ENCODE measurements around the gene MYPOP. TPM values are rescaled to one million over a fixed set of nuclear protein-coding genes. Genes with fewer than 3 reads are reported as not detected.

Gene MYPOP
- total RNA-seq, 1 experiment from 2014 or later = 10.8 TPM

DNA sequence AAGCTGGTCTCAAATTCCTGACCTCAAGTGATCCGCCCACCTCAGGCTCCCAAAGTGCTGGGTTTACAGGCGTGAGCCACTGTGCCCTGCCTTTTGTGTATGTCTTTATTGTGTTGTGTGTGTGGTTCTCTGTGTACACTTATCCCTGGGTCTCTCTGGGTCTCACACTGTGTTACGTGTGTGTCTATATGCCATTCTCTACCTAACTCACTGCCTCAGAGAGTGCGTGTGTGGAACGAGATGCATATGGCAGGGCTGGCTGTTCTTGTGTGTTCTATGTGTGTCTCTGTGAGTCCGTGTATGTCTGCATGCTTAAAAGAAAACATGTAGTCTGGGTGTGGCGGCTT is 27.8 kb downstream of the MYPOP start:
- POLR2A ChIA-PET = interaction anchor here (0.8 kb wide), 1 partner anchor 11 kb away, joined by 3 read pairs; the partner anchor contains the start of gene SYMPK
- TF ChIP-seq EGR1 (IDR thresholded peaks at IDR 0.05; ENCODE audit: low read depth) (no peak), EZH2phosphoT487 (IDR thresholded peaks at IDR 0.05; ENCODE audit: borderline replicate concordance) (no peak), CTCF (IDR thresholded peaks at IDR 0.05 in 2 of 3, conservative IDR thresholded peaks at IDR 0.05 in 1 of 3; ENCODE audit: borderline replicate concordance in 1 of 3, insufficient read depth in 1 of 3, low read depth in 2 of 3, low read length in 2 of 3) (no peak), ZNF274 (IDR thresholded peaks at IDR 0.05; ENCODE audit: low read depth, low read length) (no peak), SIN3A (IDR thresholded peaks at IDR 0.05; ENCODE audit: low read depth) (no peak), YY1 (IDR thresholded peaks at IDR 0.05; ENCODE audit: extremely low read depth, insufficient replicate concordance, low read depth, low read length) (no peak), REST (IDR thresholded peaks at IDR 0.05; ENCODE audit: low read depth) (no peak), TCF7L2 (IDR thresholded peaks at IDR 0.05; ENCODE audit: borderline replicate concordance, extremely low read depth, insufficient read depth, insufficient read length) (no peak), SRF (IDR thresholded peaks at IDR 0.05; ENCODE audit: low read depth) (no peak), POLR2AphosphoS5 (IDR thresholded peaks at IDR 0.05; ENCODE audit: low read depth, low read length) (no peak), ATF3 (IDR thresholded peaks at IDR 0.05) (no peak), SP1 (IDR thresholded peaks at IDR 0.05; ENCODE audit: low read depth) (no peak), POLR2A (IDR thresholded peaks at IDR 0.05; ENCODE audit: borderline replicate concordance, extremely low read depth, insufficient read depth, insufficient read length) (no peak), FOSL1 (IDR thresholded peaks at IDR 0.05; ENCODE audit: low read depth) (no peak), ZFX (IDR thresholded peaks at IDR 0.05) (no peak), EZH2 (IDR thresholded peaks at IDR 0.05) (no peak), CEBPB (IDR thresholded peaks at IDR 0.05; ENCODE audit: low read depth) (no peak), JUND (IDR thresholded peaks at IDR 0.05) (no peak)
- TF ChIP-seq, protein P1, sequence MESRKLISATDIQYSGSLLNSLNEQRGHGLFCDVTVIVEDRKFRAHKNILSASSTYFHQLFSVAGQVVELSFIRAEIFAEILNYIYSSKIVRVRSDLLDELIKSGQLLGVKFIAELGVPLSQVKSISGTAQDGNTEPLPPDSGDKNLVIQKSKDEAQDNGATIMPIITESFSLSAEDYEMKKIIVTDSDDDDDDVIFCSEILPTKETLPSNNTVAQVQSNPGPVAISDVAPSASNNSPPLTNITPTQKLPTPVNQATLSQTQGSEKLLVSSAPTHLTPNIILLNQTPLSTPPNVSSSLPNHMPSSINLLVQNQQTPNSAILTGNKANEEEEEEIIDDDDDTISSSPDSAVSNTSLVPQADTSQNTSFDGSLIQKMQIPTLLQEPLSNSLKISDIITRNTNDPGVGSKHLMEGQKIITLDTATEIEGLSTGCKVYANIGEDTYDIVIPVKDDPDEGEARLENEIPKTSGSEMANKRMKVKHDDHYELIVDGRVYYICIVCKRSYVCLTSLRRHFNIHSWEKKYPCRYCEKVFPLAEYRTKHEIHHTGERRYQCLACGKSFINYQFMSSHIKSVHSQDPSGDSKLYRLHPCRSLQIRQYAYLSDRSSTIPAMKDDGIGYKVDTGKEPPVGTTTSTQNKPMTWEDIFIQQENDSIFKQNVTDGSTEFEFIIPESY (IDR thresholded peaks at IDR 0.05; ENCODE audit: extremely low read depth, insufficient replicate concordance, low read length) = no peak
- TF ChIP-seq, protein P2, sequence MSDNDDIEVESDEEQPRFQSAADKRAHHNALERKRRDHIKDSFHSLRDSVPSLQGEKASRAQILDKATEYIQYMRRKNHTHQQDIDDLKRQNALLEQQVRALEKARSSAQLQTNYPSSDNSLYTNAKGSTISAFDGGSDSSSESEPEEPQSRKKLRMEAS (IDR thresholded peaks at IDR 0.05) = no peak
- Histone ChIP-seq H2AFZ (ENCODE audit: low read depth, low read length, poor library complexity, severe bottlenecking) (no peak overlapping the region), H3K4me3 (replicated peaks in 1 of 2; ENCODE audit: low read depth in 1 of 2, low read length in 2 of 2) (no peak overlapping the region), H3K4me1 (ENCODE audit: control insufficient read depth in 1 of 2, insufficient read depth in 2 of 2, low read length in 2 of 2) (peaks cover 6 to 23% of the 10 kb centered on the region in 2 experiments; a peak in 3 of 4 replicates), H3K27ac (ENCODE audit: low read depth, low read length) (no peak overlapping the region), H3K9ac (ENCODE audit: low read length) (no peak overlapping the region), H3K36me3 (ENCODE audit: control insufficient read depth in 1 of 2, insufficient read depth in 2 of 2, low read length in 2 of 2) (no peaks in the 10 kb centered on the region; a peak in 1 of 4 replicates), H4K20me1 (ENCODE audit: insufficient read depth) (no peaks in the 10 kb centered on the region), H3K79me2 (ENCODE audit: insufficient read depth, low read length) (no peaks in the 10 kb centered on the region), H3K9me2 (ENCODE audit: insufficient read depth) (no peaks in the 10 kb centered on the region), H3K27me3 (ENCODE audit: insufficient read depth, low read length) (no peaks in the 10 kb centered on the region), H3K4me2 (ENCODE audit: low read length) (no peak overlapping the region), H3K9me3 (ENCODE audit: control insufficient read depth in 1 of 2, insufficient read depth in 1 of 2, low read depth in 1 of 2, low read length in 2 of 2) (no peaks in the 10 kb centered on the region)
- RAD21 ChIA-PET (ENCODE audit: low non-redundant PET in 1 of 2, low total read pairs in 2 of 2, uncharacterized antibody in 2 of 2, unreplicated experiment in 2 of 2) = no interaction called here
- no peak for ATAC-seq
- intact Hi-C loops (cut with micrococcal nuclease) = no loop called here
- no peak for DNase-seq (ENCODE audit: low read depth, low spot score)
- no TSS peak for BruUV-seq (replicated peaks)
- CTCF ChIA-PET = no interaction called here
